Endothelial cell (in vitro differentiated cells): ENCODE measurements around the gene GLRX5. TPM values are rescaled to one million over a fixed set of nuclear protein-coding genes. Genes with fewer than 3 reads are reported as not detected.

Experiments used
- DNase-seq: peaks from one replicate; pipeline ENCODE4 v3.0.0; 2021; ENCODE audit warnings: low spot score
- H3K27ac Mint-ChIP-seq: one replicate; pipeline ENCODE4 v1.8.0; 2021; ENCODE audit warnings: mixed read lengths, inconsistent platforms; ENCODE audit not compliant: unreplicated experiment
- H3K27me3 Mint-ChIP-seq: one replicate; pipeline ENCODE4 v1.8.0; 2021; ENCODE audit warnings: mild to moderate bottlenecking, moderate library complexity, mixed read lengths, inconsistent platforms; ENCODE audit not compliant: unreplicated experiment
- H3K36me3 Mint-ChIP-seq: one replicate; pipeline ENCODE4 v1.8.0; 2021; ENCODE audit warnings: mild to moderate bottlenecking, low read depth, mixed read lengths, inconsistent platforms; ENCODE audit not compliant: unreplicated experiment
- H3K4me1 Mint-ChIP-seq: one replicate; pipeline ENCODE4 v1.8.0; 2021; ENCODE audit warnings: mild to moderate bottlenecking, mixed read lengths, inconsistent platforms; ENCODE audit not compliant: unreplicated experiment
- H3K4me3 Mint-ChIP-seq: one replicate; pipeline ENCODE4 v1.8.0; 2021; ENCODE audit warnings: mild to moderate bottlenecking, mixed read lengths, inconsistent platforms; ENCODE audit not compliant: unreplicated experiment
- H3K9me3 Mint-ChIP-seq: one replicate; pipeline ENCODE4 v1.8.0; 2021; ENCODE audit warnings: mixed read lengths, inconsistent platforms; ENCODE audit not compliant: unreplicated experiment
- CTCF ChIP-seq: fragments of 200-600 bp; sonication (generic); IDR thresholded peaks from one replicate; pipeline ENCODE4 v1.5.0; 2021; ENCODE audit warnings: antibody characterized with exemption; ENCODE audit not compliant: unreplicated experiment
- total RNA-seq: library from RNA; stranded (reverse); fragmentation: NEBNext Ultra II Directional; extraction: Animal tissue kit (Norgen Biotek cat#: 25700); gene quantifications from one replicate; pipeline ENCODE4 v1.2.1, GENCODE V29; 2021; ENCODE audit not compliant: unreplicated experiment

The GLRX5 gene
- total RNA-seq, 1 donor from 2014 or later, result 40.3 TPM

- DNase-seq, result no peak
- no peak for TF ChIP-seq CTCF
- Mint-ChIP-seq H3K9me3 (no peaks in the 10 kb centered on the region), H3K27ac (no peak overlapping the region), H3K36me3 (no peaks in the 10 kb centered on the region), H3K4me1 (no peaks in the 10 kb centered on the region), H3K4me3 (no peak overlapping the region), H3K27me3 (peaks cover 1% of the 10 kb centered on the region)
Measured at GRCh38 chr14:95488376-95489213, 46.3 kb upstream of the GLRX5 start.

DNA sequence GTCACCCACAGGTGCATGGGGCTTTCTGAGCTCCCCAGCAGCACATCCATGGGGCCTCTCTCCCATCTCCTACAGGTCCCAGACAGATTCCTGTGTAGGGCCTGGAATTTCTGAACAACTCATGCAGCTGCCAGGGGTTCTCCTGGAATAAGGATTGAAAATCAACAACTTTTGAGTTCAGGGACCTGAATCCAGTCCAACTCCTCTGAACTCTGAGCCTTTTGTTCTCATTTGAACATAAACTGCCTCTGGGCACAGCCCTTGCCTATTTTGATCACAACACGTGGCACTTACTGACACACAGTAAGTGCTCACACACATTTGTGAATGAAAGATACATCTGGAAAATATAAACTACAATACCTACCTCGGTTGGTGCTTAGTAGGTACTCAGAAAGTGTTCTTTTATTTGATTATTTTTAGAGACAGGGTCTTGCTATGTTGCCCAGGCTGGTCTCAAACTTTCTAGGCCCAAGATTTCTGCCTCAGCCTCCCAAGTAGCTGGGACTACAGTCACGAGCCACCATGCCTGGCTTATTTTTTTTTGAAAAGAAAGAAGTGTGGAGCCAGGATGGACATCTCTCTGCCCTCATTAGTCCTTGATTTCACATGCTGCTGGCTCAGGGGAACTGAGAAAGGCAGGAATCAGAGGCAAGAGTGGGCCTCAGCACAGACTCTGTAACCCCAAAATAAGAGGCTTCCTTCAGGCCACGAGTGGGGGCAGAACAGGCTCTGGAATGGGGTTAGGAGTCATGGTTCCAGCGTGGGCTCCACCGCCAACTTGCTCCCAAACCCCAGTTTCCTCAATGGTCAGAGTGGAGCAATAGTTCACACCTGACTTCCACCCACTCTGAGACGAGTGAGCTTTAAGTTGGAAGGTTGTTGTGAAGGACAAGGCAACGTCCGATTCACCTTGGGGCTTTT lies 45.4 kb upstream of the GLRX5 start:
- no peak for DNase-seq
- Mint-ChIP-seq H3K4me3 (no peak overlapping the region), H3K27me3 (peaks cover 1% of the 10 kb centered on the region), H3K4me1 (peaks cover 4% of the 10 kb centered on the region), H3K27ac (no peak overlapping the region), H3K36me3 (no peaks in the 10 kb centered on the region), H3K9me3 (no peaks in the 10 kb centered on the region)
- TF ChIP-seq CTCF, result no peak

DNA sequence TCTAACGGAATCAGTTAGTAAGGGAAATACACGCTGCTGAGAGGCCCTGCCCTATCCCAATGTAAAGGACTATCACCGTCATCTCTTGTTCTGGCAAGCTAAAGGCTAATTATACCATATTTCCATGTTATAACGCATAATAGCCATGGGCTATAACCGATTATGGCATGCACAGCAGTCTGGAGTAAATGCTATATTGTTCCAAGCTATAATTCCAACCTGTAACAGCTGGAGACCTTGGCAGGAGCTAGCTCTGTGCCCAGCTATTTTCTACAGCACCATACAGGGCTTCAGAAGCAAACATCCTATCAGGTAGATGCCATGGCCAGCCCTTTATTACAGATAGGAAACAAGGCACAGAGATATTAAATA lies 44.7 kb upstream of the GLRX5 start:
- Mint-ChIP-seq H3K9me3 (no peaks in the 10 kb centered on the region), H3K27me3 (peaks cover 1% of the 10 kb centered on the region), H3K36me3 (no peaks in the 10 kb centered on the region), H3K4me3 (no peak overlapping the region), H3K27ac (no peak overlapping the region), H3K4me1 (peaks cover 4% of the 10 kb centered on the region)
- TF ChIP-seq CTCF, result no peak
- DNase-seq, result no peak

DNA sequence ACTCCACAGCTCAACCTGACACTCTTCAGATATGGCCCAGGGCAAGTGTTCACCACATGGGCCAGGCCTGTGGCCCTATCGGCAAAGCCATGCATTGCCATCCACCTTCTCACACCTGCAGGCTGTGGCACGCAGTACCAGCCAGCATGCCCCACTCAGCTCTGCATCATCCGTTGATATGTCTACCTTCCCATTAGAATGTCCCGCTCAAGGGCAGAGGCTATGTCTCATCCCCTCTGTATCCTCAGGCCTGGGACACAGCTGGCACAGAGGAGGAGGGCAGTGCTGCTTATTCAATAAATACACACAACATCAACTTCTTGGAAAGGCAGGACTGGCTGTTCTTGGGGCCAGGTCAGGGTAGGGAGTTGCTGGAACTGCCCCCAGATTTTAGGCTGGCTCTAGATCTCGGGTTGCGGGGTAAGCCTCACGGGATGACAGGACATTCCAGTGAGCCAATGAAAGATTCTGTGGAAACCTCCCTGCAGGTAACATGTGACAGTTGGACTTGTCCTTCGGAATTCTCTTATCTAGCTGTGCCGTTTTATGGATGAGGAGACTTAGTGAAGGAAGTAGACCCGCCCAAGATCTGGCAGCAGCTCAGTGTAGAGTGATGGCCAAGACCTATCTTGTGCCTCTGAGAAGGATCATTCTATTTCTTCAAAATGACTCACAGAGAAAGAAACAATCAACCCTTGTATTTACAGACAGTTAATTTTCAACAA lies 44.0 kb upstream of the GLRX5 start:
- H3K27me3 Mint-ChIP-seq, result peaks cover 1% of the 10 kb centered on the region
- no peak overlapping the region for H3K4me3 Mint-ChIP-seq
- no peaks in the 10 kb centered on the region for H3K36me3 Mint-ChIP-seq
- peaks cover 8% of the 10 kb centered on the region for H3K4me1 Mint-ChIP-seq
- DNase-seq, result no peak
- no peak for TF ChIP-seq CTCF
- H3K27ac Mint-ChIP-seq, result no peak overlapping the region
- H3K9me3 Mint-ChIP-seq, result no peaks in the 10 kb centered on the region
